Osteoblast (primary cell): ENCODE data around the gene TLL2. TPM values are rescaled to one million over a fixed set of nuclear protein-coding genes. Genes with fewer than 3 reads are reported as not detected.

Source experiments
- DNase-seq: peaks from one replicate; pipeline ENCODE4 v3.0.0; 2011; ENCODE audit warnings: low spot score, mixed read lengths; ENCODE audit not compliant: insufficient read length; ENCODE audit errors: missing footprints
- H2AFZ ChIP-seq: 2 replicates; pipeline ENCODE4 v1.6.0; 2011; ENCODE audit warnings: mild to moderate bottlenecking, low read length
- H3K27ac ChIP-seq: 2 replicates; pipeline ENCODE4 v1.5.1; 2011; ENCODE audit warnings: mild to moderate bottlenecking, low read depth, low read length, moderate library complexity
- H3K27me3 ChIP-seq: 2 replicates; pipeline ENCODE4 v1.6.0; 2012; ENCODE audit warnings: mild to moderate bottlenecking, control low read depth, inconsistent platforms, low read length, moderate library complexity; ENCODE audit not compliant: insufficient read depth
- H3K36me3 ChIP-seq: 2 replicates; pipeline ENCODE4 v1.5.1; 2011; ENCODE audit warnings: mild to moderate bottlenecking, low read length, control low read depth, moderate library complexity; ENCODE audit not compliant: insufficient read depth
- H3K4me1 ChIP-seq: 2 replicates; pipeline ENCODE4 v1.5.1; 2011; ENCODE audit warnings: mild to moderate bottlenecking, low read length, control low read depth, moderate library complexity; ENCODE audit not compliant: insufficient read depth
- H3K4me2 ChIP-seq: 2 replicates; pipeline ENCODE4 v1.6.0; 2011; ENCODE audit warnings: mild to moderate bottlenecking, low read length; ENCODE audit not compliant: insufficient read depth
- H3K4me3 ChIP-seq: fragments of 200-600 bp; sonication (generic); 3 replicates; pipeline ENCODE4 v1.5.1; 2012; ENCODE audit warnings: mild to moderate bottlenecking, low read length, inconsistent platforms; ENCODE audit not compliant: insufficient read depth
- H3K79me2 ChIP-seq: 2 replicates; pipeline ENCODE4 v1.6.0; 2012; ENCODE audit warnings: mild to moderate bottlenecking, low read length, control low read depth, inconsistent platforms; ENCODE audit not compliant: insufficient read depth
- H3K9me3 ChIP-seq: 2 replicates; pipeline ENCODE4 v1.5.1; 2011; ENCODE audit warnings: low read depth, low read length, control low read depth
- H4K20me1 ChIP-seq: 2 replicates; pipeline ENCODE4 v1.6.0; 2012; ENCODE audit warnings: mild to moderate bottlenecking, low read length, control low read depth; ENCODE audit not compliant: insufficient read depth
- total RNA-seq: library from RNA; depleted of rRNA; stranded (reverse); fragments of >200 nt; gene quantifications from 2 replicates; pipeline ENCODE4 v1.2.3, GENCODE V29; 2012
- TF ChIP-seq, protein P1 (sequence below): IDR thresholded peaks from 2 replicates; pipeline ENCODE4 v1.5.1; 2011; ENCODE audit warnings: mild to moderate bottlenecking, low read depth, low read length, moderate library complexity; ENCODE audit errors: extremely low read depth

The TLL2 gene
- total RNA-seq, 1 donor: 0.36 TPM

DNA sequence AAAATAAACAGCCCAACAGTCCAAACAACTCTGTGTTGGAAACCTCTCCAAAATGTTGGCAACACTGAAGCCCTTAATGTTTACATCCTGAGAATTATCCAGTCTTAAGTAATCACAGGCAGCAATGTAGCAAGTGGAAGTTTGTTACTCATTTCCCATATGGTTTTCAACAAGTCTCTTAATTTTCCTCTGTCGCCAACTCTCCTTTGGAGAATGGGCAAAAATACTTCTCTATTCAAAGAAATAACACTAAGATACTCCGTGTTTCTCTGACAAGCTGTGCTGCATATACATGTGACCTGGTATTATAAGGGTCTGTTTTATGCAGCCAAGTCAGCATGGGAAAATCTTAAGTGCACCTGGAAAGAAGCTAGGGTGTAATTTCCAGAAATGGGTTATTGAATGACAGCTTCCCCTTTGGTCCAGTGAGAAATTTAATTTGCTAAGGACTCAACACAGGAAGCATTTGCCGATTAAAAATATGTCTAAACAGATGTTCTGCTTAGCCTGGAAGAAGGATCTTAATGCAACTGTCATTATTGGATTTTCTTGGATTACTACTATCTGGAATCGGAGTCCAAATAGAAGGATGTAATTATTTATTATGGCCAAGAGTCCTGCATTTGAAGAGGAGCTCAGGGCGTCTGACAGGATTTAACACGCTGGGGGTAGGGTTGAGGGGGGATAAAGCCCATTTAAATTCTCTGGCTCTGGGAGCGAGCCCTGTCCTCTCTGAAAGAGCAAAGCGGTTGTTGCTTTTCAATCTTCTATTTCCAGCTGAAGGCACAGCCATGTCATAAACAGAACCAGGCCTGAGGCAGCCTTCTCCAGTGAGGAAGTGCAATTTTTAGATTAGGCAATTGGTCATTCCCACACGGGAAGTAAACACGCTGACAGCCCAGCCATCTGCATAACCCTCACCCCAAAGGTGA, 73.1 kb downstream of the TLL2 start:
- H3K9me3 ChIP-seq: no peaks in the 10 kb centered on the region
- H3K27ac ChIP-seq: no peak overlapping the region
- H3K36me3 ChIP-seq: no peaks in the 10 kb centered on the region
- H3K4me2 ChIP-seq: no peak overlapping the region
- TF ChIP-seq, protein P1, sequence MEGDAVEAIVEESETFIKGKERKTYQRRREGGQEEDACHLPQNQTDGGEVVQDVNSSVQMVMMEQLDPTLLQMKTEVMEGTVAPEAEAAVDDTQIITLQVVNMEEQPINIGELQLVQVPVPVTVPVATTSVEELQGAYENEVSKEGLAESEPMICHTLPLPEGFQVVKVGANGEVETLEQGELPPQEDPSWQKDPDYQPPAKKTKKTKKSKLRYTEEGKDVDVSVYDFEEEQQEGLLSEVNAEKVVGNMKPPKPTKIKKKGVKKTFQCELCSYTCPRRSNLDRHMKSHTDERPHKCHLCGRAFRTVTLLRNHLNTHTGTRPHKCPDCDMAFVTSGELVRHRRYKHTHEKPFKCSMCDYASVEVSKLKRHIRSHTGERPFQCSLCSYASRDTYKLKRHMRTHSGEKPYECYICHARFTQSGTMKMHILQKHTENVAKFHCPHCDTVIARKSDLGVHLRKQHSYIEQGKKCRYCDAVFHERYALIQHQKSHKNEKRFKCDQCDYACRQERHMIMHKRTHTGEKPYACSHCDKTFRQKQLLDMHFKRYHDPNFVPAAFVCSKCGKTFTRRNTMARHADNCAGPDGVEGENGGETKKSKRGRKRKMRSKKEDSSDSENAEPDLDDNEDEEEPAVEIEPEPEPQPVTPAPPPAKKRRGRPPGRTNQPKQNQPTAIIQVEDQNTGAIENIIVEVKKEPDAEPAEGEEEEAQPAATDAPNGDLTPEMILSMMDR: no peak
- H3K4me1 ChIP-seq: no peaks in the 10 kb centered on the region
- no peak overlapping the region for H2AFZ ChIP-seq
- no peak for DNase-seq
- no peaks in the 10 kb centered on the region for H4K20me1 ChIP-seq
- H3K4me3 ChIP-seq: no peak overlapping the region
- H3K79me2 ChIP-seq: no peaks in the 10 kb centered on the region
- H3K27me3 ChIP-seq: no peaks in the 10 kb centered on the region

DNA sequence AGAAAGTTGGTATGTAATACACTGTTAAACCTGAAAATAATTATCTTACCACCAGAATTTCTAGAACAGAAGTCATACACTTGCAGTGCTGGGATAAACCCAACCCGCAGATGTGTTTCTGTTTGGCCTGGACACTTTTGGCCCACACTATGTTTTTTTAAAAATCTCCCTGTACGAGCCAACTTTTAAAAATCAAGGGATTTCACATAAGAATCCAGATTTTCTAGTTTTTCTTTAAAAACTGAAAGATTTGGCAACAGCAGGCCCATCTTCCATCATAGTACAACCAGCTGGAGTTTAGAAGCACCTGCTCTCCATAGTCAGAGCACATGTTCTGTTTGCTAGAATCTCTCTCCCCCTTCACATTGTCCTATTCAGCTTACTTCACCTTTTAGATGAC, 74.0 kb downstream of the TLL2 start:
- H3K4me1 ChIP-seq: no peaks in the 10 kb centered on the region
- H3K36me3 ChIP-seq: no peaks in the 10 kb centered on the region
- H3K79me2 ChIP-seq: no peaks in the 10 kb centered on the region
- no peak overlapping the region for H3K4me3 ChIP-seq
- H3K27me3 ChIP-seq: no peaks in the 10 kb centered on the region
- H2AFZ ChIP-seq: no peak overlapping the region
- TF ChIP-seq, protein P1: no peak
- H3K4me2 ChIP-seq: no peak overlapping the region
- no peak overlapping the region for H3K27ac ChIP-seq
- H3K9me3 ChIP-seq: no peaks in the 10 kb centered on the region
- H4K20me1 ChIP-seq: no peaks in the 10 kb centered on the region
- no peak for DNase-seq

DNA sequence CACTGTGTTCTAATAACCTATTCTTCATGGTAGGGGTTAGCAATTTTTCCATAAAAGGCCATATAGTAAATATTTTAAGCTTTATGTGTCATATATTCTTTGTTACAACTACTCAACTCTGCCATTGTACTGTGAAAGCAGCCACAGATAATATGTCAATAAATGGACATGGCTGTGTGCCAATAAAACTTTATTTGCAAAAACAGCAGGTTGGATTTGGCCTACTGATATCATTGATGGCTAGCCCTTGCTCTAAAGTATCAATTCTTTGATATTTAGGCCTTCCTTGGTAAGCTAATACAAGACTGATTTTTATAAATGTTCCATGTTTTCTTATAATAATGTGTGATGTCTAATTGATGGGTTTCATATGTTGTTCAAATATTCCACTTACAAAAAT, 77.7 kb downstream of the TLL2 start:
- Histone ChIP-seq H3K4me3 (no peak overlapping the region), H3K4me1 (no peaks in the 10 kb centered on the region), H3K27me3 (no peaks in the 10 kb centered on the region), H3K4me2 (no peak overlapping the region), H3K79me2 (no peaks in the 10 kb centered on the region), H3K27ac (no peak overlapping the region), H3K36me3 (no peaks in the 10 kb centered on the region), H4K20me1 (no peaks in the 10 kb centered on the region), H3K9me3 (no peaks in the 10 kb centered on the region), H2AFZ (no peak overlapping the region)
- no peak for DNase-seq
- TF ChIP-seq, protein P1: no peak

DNA sequence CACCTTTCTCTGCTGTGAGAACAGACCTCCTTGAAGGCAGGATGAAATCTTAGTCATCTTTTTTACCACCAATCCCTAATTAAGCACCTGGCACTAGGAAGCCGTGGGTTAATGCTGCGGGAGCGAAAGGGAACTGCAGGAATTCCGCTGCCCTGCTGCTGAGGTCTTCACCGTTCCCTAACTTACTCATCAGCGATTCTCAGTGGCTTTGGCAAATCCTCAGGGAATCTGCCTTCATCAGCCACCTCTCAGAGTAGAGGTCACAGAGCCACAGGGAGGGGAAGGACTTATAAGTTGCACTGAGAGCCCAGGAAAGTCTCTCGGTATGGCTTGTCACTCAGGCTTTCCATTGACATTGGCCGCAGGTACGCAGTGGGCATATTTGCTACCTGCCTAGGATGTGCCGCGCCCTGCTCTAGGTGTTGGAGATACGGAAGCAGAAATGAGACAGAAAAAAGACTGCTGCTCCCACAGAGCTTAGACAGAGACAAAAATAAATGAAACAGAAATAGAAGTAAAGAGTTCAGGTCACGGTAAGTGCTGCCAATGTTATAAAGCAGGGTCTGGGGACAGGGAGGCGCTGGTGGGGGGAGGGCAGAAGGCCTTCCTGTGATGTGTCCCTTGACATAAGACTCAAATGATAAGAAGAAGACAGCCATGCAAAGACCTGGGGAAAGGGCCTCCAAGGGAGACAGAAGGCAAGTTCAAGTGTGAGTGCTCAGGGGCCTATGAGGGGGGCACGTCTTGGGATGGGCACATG, 82.3 kb downstream of the TLL2 start:
- H4K20me1 ChIP-seq: no peaks in the 10 kb centered on the region
- TF ChIP-seq, protein P1: no peak
- no peak overlapping the region for H3K27ac ChIP-seq
- H2AFZ ChIP-seq: no peak overlapping the region
- peaks cover 2% of the 10 kb centered on the region for H3K27me3 ChIP-seq
- no peak for DNase-seq
- no peaks in the 10 kb centered on the region for H3K79me2 ChIP-seq
- no peaks in the 10 kb centered on the region for H3K4me1 ChIP-seq
- H3K4me2 ChIP-seq: no peak overlapping the region
- no peaks in the 10 kb centered on the region for H3K9me3 ChIP-seq
- no peak overlapping the region for H3K4me3 ChIP-seq
- H3K36me3 ChIP-seq: no peaks in the 10 kb centered on the region
